CD14-positive monocyte (primary cell): ENCODE results near the gene CREBL2. TPM values are rescaled to one million over a fixed set of nuclear protein-coding genes. Genes with fewer than 3 reads are reported as not detected.

Source experiments
- DNase-seq, 3 donors: peaks; one replicate each; pipeline ENCODE4 v3.0.0-alpha.2; 2011 to 2022
- H2AFZ ChIP-seq: 2 replicates; pipeline ENCODE4 v1.6.0; 2012; ENCODE audit warnings: mild to moderate bottlenecking, low read depth, low read length, inconsistent platforms; ENCODE audit not compliant: insufficient read depth, poor library complexity, severe bottlenecking
- H3K27ac ChIP-seq, 2 donors: 1 replicate in 1 of 2; 2 replicates in 1 of 2; pipeline ENCODE4 v1.5.1; 2012 to 2013; ENCODE audit warnings: low read length in 2 of 2, control low read depth in 1 of 2, inconsistent platforms in 1 of 2, low read depth in 1 of 2, mild to moderate bottlenecking in 1 of 2
- H3K27me3 ChIP-seq, 2 donors: one replicate each; pipeline versions ENCODE4 v1.6.0 to v1.6.1; 2011 to 2013; ENCODE audit warnings: low read length in 2 of 2; ENCODE audit not compliant: control insufficient read depth in 2 of 2, insufficient read depth in 2 of 2
- H3K36me3 ChIP-seq, 2 donors: replicated peaks in 1 of 2; 1 replicate in 1 of 2; 2 replicates in 1 of 2; pipeline versions ENCODE4 v1.5.1 to v1.6.1; 2012 to 2013; ENCODE audit warnings: low read length in 2 of 2, control low read depth in 1 of 2, inconsistent platforms in 1 of 2, mild to moderate bottlenecking in 1 of 2; ENCODE audit not compliant: insufficient read depth in 2 of 2, control insufficient read depth in 1 of 2
- H3K4me1 ChIP-seq, 2 donors: 1 replicate in 1 of 2; 2 replicates in 1 of 2; pipeline versions ENCODE4 v1.5.1 to v1.6.1; 2012 to 2013; ENCODE audit warnings: low read length in 2 of 2, control low read depth in 1 of 2, inconsistent platforms in 1 of 2, mild to moderate bottlenecking in 1 of 2, moderate library complexity in 1 of 2; ENCODE audit not compliant: insufficient read depth in 2 of 2, control insufficient read depth in 1 of 2
- H3K4me2 ChIP-seq: replicated peaks from 2 replicates; pipeline ENCODE3; 2012; ENCODE audit warnings: low read length, moderate library complexity, mild to moderate bottlenecking; ENCODE audit not compliant: poor library complexity, severe bottlenecking; ENCODE audit errors: extremely low read depth
- H3K4me3 ChIP-seq, 3 experiments: fragments of 200-600 bp in 1 of 3; sonication (generic) in 1 of 3; replicated peaks in 1 of 3; 1 replicate in 2 of 3; 2 replicates in 1 of 3; pipeline ENCODE4 v1.5.1; 2011 to 2013; ENCODE audit warnings: low read length in 3 of 3, mild to moderate bottlenecking in 3 of 3, control low read depth in 2 of 3, low read depth in 2 of 3, inconsistent platforms in 1 of 3, moderate library complexity in 1 of 3
- H3K79me2 ChIP-seq: 2 replicates; pipeline ENCODE4 v1.6.0; 2012; ENCODE audit warnings: mild to moderate bottlenecking, control low read depth, inconsistent platforms, low read length, moderate library complexity; ENCODE audit not compliant: insufficient read depth
- H3K9ac ChIP-seq: 2 replicates; pipeline ENCODE4 v1.6.0; 2017; ENCODE audit warnings: low read length, mild to moderate bottlenecking; ENCODE audit not compliant: insufficient read depth, poor library complexity, severe bottlenecking
- H3K9me3 ChIP-seq, 2 donors: replicated peaks in 1 of 2; 1 replicate in 1 of 2; 2 replicates in 1 of 2; pipeline versions ENCODE4 v1.5.1 to v1.6.1; 2012 to 2013; ENCODE audit warnings: low read length in 2 of 2, control low read depth in 1 of 2; ENCODE audit not compliant: control insufficient read depth in 1 of 2, insufficient read depth in 1 of 2
- H4K20me1 ChIP-seq: 2 replicates; pipeline ENCODE4 v1.6.0; 2012; ENCODE audit warnings: mild to moderate bottlenecking, low read length, control low read depth, moderate library complexity; ENCODE audit not compliant: insufficient read depth
- H3K27ac Mint-ChIP-seq, 7 donors: one replicate each; pipeline ENCODE4 v1.8.0; 2020; ENCODE audit warnings: mild to moderate bottlenecking in 7 of 7, mixed read lengths in 7 of 7, moderate library complexity in 6 of 7, inconsistent platforms in 2 of 7
- H3K27me3 Mint-ChIP-seq, 3 donors: one replicate each; pipeline ENCODE4 v1.8.0; 2021 to 2022; ENCODE audit warnings: low read depth in 3 of 3, mild to moderate bottlenecking in 3 of 3, mixed read lengths in 3 of 3, moderate library complexity in 3 of 3, inconsistent platforms in 1 of 3
- H3K36me3 Mint-ChIP-seq, 2 donors: one replicate each; pipeline ENCODE4 v1.8.0; 2020; ENCODE audit warnings: mixed read lengths in 2 of 2, inconsistent platforms in 1 of 2, mild to moderate bottlenecking in 1 of 2
- H3K4me1 Mint-ChIP-seq: one replicate; pipeline ENCODE4 v1.8.0; 2020; ENCODE audit warnings: mild to moderate bottlenecking, mixed read lengths
- H3K4me3 Mint-ChIP-seq, 2 donors: one replicate each; pipeline ENCODE4 v1.8.0; 2020; ENCODE audit warnings: mild to moderate bottlenecking in 2 of 2, mixed read lengths in 2 of 2, moderate library complexity in 1 of 2
- H3K9me3 Mint-ChIP-seq, 7 donors: one replicate each; pipeline ENCODE4 v1.8.0; 2020 to 2022; ENCODE audit warnings: mixed read lengths in 7 of 7, mild to moderate bottlenecking in 6 of 7, moderate library complexity in 6 of 7, inconsistent platforms in 2 of 7
- CTCF ChIP-seq: fragments of 200-600 bp; IDR thresholded peaks from one replicate; pipeline ENCODE4 v1.8.0; 2022; ENCODE audit warnings: antibody characterized with exemption, mild to moderate bottlenecking
- WGBS: methylation state at CpG from one replicate; pipeline ENCODE4 v1.1.5; 2013; ENCODE audit warnings: missing lambda C conversion rate; ENCODE audit not compliant: insufficient coverage; 5-methylcytosine and 5-hydroxymethylcytosine counted together
- intact Hi-C, 2 donors: fragments of 100-400 bp; cut with micrococcal nuclease; formaldehyde crosslinking; loops; one replicate each; pipeline versions ENCODE4 v1.15.0 to v1.15.1; 2023
- polyA plus RNA-seq, 3 donors: library from polyadenylated mRNA; depleted of rRNA in 1 of 3; unstranded in 2 of 3; stranded (reverse) in 1 of 3; fragments of 300-500 nt in 2 of 3; fragments of >200 nt in 1 of 3; fragmentation: Illumina TruSeq in 2 of 3; gene quantifications; 1 replicate in 2 of 3; 2 replicates in 1 of 3; pipeline ENCODE4 v1.2.3, GENCODE V29; 2012 to 2021

Gene CREBL2
- polyA plus RNA-seq, 3 donors, result 14.4 to 45.9 (median 38.2) TPM

GRCh38 chr12:12676605-12677004 is 64.9 kb downstream of the CREBL2 start:
- DNase-seq, result no peak
- H2AFZ ChIP-seq, result no peak overlapping the region
- no peaks in the 10 kb centered on the region for H3K27me3 ChIP-seq
- H3K9ac ChIP-seq, result no peak overlapping the region
- H3K27me3 Mint-ChIP-seq, result peaks cover 0 to 2% (median 0%) of the 10 kb centered on the region in 3 donors
- no peak overlapping the region for H3K4me2 ChIP-seq
- no peak for TF ChIP-seq CTCF
- H3K4me3 Mint-ChIP-seq, result no peak overlapping the region
- no peaks in the 10 kb centered on the region for H3K4me1 Mint-ChIP-seq
- no peak overlapping the region for H3K27ac ChIP-seq
- intact Hi-C loops, result no loop called here
- no peaks in the 10 kb centered on the region for H3K36me3 ChIP-seq
- H4K20me1 ChIP-seq, result no peaks in the 10 kb centered on the region
- no peaks in the 10 kb centered on the region for H3K79me2 ChIP-seq
- H3K4me3 ChIP-seq, result no peak overlapping the region
- H3K9me3 ChIP-seq, result no peaks in the 10 kb centered on the region
- no peaks in the 10 kb centered on the region for H3K36me3 Mint-ChIP-seq
- no peaks in the 10 kb centered on the region for H3K4me1 ChIP-seq
- H3K9me3 Mint-ChIP-seq, result peaks cover 0 to 2% (median 0%) of the 10 kb centered on the region in 7 donors
- H3K27ac Mint-ChIP-seq, result no peak overlapping the region
- WGBS, result no CpG with 5 or more reads among the region's 3 CpGs

GRCh38 chr12:12681061-12681765 is 69.5 kb downstream of the CREBL2 start:
- Histone ChIP-seq H3K27me3 (no peaks in the 10 kb centered on the region), H3K4me2 (no peak overlapping the region), H3K4me1 (no peaks in the 10 kb centered on the region), H4K20me1 (no peaks in the 10 kb centered on the region), H3K9ac (no peak overlapping the region), H2AFZ (no peak overlapping the region), H3K9me3 (no peaks in the 10 kb centered on the region), H3K36me3 (no peaks in the 10 kb centered on the region), H3K79me2 (no peaks in the 10 kb centered on the region), H3K27ac (no peak overlapping the region), H3K4me3 (no peak overlapping the region)
- H3K4me1 Mint-ChIP-seq, result peaks cover 4% of the 10 kb centered on the region
- H3K27ac Mint-ChIP-seq, result no peak overlapping the region
- no peak for TF ChIP-seq CTCF
- H3K4me3 Mint-ChIP-seq, result no peak overlapping the region
- DNase-seq, result no peak
- H3K27me3 Mint-ChIP-seq, result peaks cover 0 to 2% (median 1%) of the 10 kb centered on the region in 3 donors
- no peaks in the 10 kb centered on the region for H3K36me3 Mint-ChIP-seq
- intact Hi-C loops, result no loop called here
- H3K9me3 Mint-ChIP-seq, result peaks cover 0 to 2% (median 0%) of the 10 kb centered on the region in 7 donors
- WGBS, result 83% methylated on average over 2 of the region's 5 CpGs
